Adipocyte (in vitro differentiated cells): ENCODE data around the gene RANBP1.

Experiments used
- DNase-seq: peaks from one replicate; pipeline ENCODE4 v3.0.0-alpha.2; 2015; ENCODE audit warnings: low read depth
- H3K27me3 ChIP-seq: replicated peaks from 2 replicates; pipeline ENCODE4 v1.7.0; 2013; ENCODE audit warnings: mild to moderate bottlenecking, low read length, moderate library complexity; ENCODE audit not compliant: control insufficient read depth, insufficient read depth
- H3K36me3 ChIP-seq: 2 replicates; pipeline ENCODE4 v1.7.0; 2013; ENCODE audit warnings: low read length, mild to moderate bottlenecking, moderate library complexity; ENCODE audit not compliant: control insufficient read depth, insufficient read depth, severe bottlenecking
- H3K4me1 ChIP-seq: 2 replicates; pipeline ENCODE4 v1.7.0; 2013; ENCODE audit warnings: mild to moderate bottlenecking, low read length, moderate library complexity; ENCODE audit not compliant: control insufficient read depth, insufficient read depth
- H3K4me3 ChIP-seq: 2 replicates; pipeline ENCODE4 v1.7.0; 2013; ENCODE audit warnings: mild to moderate bottlenecking, low read length, moderate library complexity
- H3K9ac ChIP-seq: 2 replicates; pipeline ENCODE4 v1.7.0; 2013; ENCODE audit warnings: mild to moderate bottlenecking, low read length, moderate library complexity
- H3K9me3 ChIP-seq: 2 replicates; pipeline ENCODE4 v1.7.0; 2013; ENCODE audit warnings: mild to moderate bottlenecking, low read length, moderate library complexity; ENCODE audit not compliant: control insufficient read depth

Gene RANBP1

DNA sequence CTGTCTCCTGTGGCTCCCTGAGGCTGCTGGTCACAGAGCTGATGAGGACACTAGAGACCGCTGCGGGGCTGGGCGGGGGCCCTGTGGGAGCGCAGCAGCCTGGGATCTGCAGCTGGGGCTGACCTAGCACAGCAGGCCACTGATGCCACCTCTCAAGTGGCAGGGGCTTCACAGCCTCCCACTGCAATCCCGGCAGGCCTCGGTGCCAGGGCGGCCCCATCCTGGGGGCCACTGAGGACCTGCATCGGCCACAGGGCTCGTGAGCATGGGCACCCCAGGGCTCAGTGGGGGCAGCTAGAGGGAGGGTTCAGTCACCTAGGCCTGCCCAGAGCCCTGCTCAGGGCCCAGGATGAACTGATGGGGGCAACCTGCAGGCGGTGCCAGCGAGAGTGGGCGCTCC lies 49.5 kb downstream of the RANBP1 start:
- Histone ChIP-seq H3K4me3 (no peak overlapping the region), H3K27me3 (peaks cover 39% of the 10 kb centered on the region), H3K9me3 (no peaks in the 10 kb centered on the region), H3K9ac (no peak overlapping the region), H3K4me1 (no peaks in the 10 kb centered on the region), H3K36me3 (no peaks in the 10 kb centered on the region)
- DNase-seq, result no peak

DNA sequence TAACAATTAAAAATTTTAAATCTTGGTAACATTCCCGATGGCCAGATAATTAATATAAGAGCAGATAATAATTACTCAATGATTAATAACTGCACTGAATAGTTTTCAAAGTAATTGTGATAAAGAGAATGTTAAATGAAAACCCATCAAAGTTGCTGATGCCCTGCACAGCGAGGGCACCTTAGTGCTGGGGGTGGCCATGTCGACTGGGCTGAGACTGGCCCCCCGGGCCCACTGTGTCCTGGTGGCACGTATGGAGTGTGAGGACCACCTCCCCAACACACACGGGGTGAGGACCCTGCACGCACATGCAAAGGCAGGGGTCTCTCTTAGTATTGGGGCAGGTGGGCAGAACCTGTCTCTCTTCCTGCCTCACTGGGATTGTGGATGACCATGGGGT lies 50.0 kb downstream of the RANBP1 start:
- Histone ChIP-seq H3K4me3 (no peak overlapping the region), H3K9me3 (no peaks in the 10 kb centered on the region), H3K27me3 (peaks cover 39% of the 10 kb centered on the region)

DNA sequence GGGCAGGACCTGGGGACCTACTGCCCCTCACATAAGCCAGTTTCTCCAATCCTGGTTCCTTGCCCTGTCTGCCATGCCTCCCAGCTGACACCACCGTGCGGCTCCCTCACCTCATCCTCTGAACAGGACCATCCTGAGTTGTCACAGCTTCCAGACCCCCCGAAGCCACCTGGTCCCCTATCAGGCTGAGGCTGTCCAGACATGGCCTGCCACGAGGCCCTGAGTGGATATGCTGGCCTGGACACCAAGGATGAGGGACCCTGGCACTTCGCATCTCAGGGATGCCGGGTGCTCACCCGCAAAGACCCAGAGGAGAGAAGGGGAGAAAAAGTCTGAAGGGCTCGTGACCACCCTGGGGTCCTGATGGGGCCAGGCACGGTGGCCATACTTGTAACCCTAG lies 50.8 kb downstream of the RANBP1 start:
- no peaks in the 10 kb centered on the region for H3K36me3 ChIP-seq

More for the DNA sequence above, 50.0 kb downstream of the RANBP1 start:
- no peak for DNase-seq
- Histone ChIP-seq H3K36me3 (no peaks in the 10 kb centered on the region), H3K9ac (no peak overlapping the region), H3K4me1 (no peaks in the 10 kb centered on the region)

DNA sequence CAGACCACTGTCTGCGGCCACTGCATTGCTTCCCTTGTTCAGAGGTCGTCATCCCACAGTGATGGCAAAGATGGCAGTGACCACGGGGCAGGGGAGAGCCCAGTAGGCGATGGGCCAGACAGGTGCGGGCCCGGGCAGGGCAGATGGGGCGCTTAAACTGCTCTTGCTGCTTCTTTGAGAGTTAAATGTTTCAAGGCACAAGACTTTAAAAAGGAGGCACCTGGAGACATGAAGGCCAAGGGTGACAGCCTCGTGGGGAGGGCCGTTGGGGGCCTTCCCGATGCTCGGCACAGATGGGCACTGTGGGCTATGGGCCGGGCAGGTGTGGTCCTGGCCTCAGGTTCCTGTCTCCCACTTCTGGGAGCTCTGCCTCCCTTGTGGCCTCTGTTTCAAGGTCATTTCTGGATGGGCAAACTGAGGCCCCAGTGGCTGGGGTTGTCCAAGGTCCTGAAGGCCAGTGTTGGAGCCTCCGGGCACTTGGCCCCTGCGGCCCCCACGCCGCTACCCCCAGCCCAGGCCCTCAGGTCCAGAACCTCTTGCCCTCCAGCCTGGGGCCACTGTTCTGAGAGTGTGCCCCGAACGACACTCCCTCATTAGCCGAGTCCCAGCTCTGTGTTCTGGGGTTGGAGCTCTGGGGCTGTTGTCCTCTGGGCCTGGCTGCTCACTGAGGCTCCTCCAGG lies 51.9 kb downstream of the RANBP1 start:
- Histone ChIP-seq H3K36me3 (no peaks in the 10 kb centered on the region), H3K9me3 (no peaks in the 10 kb centered on the region), H3K4me3 (no peak overlapping the region), H3K9ac (no peak overlapping the region), H3K27me3 (peaks cover 34% of the 10 kb centered on the region), H3K4me1 (no peaks in the 10 kb centered on the region)
- DNase-seq, result no peak

More for the DNA sequence above, 50.8 kb downstream of the RANBP1 start:
- peaks cover 34% of the 10 kb centered on the region for H3K27me3 ChIP-seq
- H3K4me1 ChIP-seq, result no peaks in the 10 kb centered on the region
- no peak for DNase-seq
- no peak overlapping the region for H3K4me3 ChIP-seq
- H3K9ac ChIP-seq, result no peak overlapping the region
- no peaks in the 10 kb centered on the region for H3K9me3 ChIP-seq

DNA sequence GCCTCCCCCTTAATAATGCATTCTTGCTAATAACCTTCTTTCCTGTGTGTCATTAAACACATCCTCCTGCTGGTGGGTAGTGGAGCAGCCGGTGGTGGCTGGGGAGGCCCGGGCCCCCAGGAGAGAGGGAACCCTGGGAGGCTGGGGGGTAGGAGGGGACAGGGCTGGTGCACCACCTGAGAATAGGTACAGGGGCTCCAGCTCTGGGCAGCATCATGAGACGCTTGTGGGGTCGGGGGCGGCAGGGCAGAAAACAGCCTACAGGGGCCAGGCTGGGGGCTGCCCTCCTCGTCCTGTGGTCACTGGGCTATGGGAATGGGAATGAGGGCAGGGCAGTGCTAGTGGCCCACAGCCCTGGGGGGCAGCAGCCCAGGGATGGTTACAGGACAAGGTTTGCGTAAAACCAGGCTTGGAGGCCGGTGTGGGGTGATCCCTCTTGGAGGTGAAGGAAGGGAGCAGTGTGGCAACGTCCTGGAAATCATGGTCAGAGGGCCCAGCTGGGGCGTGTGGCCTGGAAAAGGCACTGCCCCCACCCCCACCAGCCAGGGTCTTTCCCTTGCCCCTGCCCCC lies 53.4 kb downstream of the RANBP1 start:
- Histone ChIP-seq H3K36me3 (no peaks in the 10 kb centered on the region), H3K9ac (no peak overlapping the region), H3K9me3 (no peaks in the 10 kb centered on the region), H3K4me3 (no peak overlapping the region), H3K4me1 (no peaks in the 10 kb centered on the region), H3K27me3 (peaks cover 34% of the 10 kb centered on the region)
- DNase-seq, result no peak

DNA sequence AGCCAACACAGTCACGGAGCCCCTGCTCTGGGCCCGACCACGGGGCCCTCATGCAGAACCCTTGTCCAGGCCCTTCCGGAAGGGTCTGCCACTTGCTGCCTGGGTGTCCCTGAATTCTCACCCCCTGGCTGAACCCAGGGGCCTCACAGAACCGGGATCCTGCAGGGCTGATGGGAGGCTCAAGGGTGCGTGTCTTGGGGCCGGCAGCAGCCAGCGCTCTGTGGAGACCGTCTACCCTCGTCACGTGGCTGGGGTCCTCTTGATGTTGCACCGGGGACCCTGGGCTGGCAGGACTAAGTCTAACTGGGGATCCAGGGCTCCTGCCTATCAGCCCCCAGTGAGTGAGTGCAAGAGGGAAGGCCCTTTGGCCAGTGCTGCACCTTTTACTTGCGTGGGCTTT lies 54.3 kb downstream of the RANBP1 start:
- H3K36me3 ChIP-seq, result no peaks in the 10 kb centered on the region
- H3K9me3 ChIP-seq, result no peaks in the 10 kb centered on the region
- H3K27me3 ChIP-seq, result peaks cover 34% of the 10 kb centered on the region
- H3K9ac ChIP-seq, result no peak overlapping the region
- H3K4me1 ChIP-seq, result no peaks in the 10 kb centered on the region
- DNase-seq, result no peak
- H3K4me3 ChIP-seq, result no peak overlapping the region

DNA sequence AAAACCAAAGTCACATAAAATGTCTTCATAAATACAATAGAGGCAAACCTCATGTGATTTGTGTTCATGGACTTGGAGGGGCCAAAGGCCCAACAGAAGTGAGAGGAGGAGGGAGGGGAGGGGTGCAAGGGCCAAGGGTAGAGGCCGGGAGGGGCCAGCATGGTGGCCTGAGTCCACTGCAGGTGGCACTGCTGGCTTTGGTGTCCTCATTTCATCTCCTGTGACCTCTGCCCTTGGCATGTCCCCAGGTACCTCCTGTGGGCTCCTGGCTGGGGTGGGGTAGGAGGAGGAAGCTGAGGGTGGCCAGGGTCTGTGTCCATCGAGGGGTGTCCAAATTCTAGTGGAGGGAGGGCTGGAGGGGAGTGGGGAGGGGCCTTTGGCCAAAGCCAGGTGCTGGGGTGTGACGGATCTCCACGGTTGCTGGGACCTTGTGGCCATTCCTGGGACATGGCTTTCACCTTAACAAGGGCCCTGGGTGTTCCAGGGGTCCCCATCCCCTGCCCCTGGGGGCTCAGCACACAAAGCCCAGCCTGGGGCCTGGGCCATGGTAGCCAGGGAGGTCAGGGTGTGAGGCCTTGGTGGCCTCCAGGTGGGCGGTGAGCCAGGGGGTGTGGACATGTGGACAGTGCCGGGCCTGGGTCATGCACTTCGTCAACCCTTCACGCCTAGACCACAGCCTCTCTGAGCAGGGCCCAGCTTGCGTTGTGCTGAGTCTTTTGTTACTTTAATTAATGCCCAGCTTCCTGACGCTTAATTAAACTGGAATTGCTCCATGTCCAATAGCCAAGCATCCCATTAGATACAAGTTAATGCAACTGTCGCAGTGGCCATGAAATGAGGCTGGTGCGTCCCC lies 55.6 kb downstream of the RANBP1 start:
- Histone ChIP-seq H3K9me3 (no peaks in the 10 kb centered on the region), H3K27me3 (peaks cover 32% of the 10 kb centered on the region), H3K36me3 (no peaks in the 10 kb centered on the region), H3K9ac (no peak overlapping the region), H3K4me1 (no peaks in the 10 kb centered on the region), H3K4me3 (no peak overlapping the region)
- DNase-seq, result no peak

DNA sequence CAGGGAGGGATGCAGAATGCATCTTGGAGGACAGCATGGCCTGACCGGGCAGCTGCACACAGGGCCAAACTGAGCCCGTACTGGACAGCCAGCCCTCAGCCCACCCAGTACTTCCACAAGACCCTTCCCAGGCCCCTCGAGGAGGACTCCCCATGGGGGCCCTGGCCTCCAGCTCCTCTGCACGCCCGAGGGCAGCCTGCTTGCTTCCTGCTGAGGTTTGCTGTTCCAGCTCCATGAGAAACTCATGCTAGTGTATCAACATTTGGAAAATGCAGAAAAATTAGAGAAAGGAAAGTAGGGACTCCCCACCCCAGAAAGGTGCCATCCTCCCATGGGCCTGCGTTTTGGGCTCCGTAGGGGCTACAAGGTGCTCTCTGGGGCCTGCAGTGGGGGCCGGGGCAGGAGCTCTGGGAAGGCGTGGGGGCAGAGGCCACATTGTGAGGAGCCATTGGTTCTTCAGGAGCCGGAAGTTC lies 56.3 kb downstream of the RANBP1 start:
- no peak overlapping the region for H3K9ac ChIP-seq
- DNase-seq, result no peak
- H3K36me3 ChIP-seq, result no peaks in the 10 kb centered on the region
- H3K9me3 ChIP-seq, result no peaks in the 10 kb centered on the region
- H3K4me1 ChIP-seq, result no peaks in the 10 kb centered on the region
- H3K27me3 ChIP-seq, result peaks cover 32% of the 10 kb centered on the region
- no peak overlapping the region for H3K4me3 ChIP-seq

DNA sequence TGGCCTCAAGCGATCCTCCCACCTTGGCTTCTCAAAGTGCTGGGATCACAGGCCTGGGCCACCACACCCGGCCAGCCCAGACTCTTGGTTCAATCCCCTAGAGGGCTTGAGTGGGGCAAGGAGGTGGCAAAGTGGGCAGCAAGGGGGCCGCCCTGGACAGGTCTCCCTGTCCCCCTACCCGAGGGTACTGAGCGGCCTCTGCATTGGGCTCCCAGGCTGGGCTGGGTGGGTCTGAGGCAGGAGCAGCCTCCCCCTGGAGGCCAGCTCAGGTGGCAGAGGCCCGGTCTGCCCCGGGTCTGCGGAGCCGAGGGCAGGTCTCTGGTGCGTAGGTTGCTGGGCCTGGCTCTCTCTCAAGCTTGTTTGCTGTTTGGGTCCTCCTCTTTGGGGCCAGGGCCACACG lies 57.3 kb downstream of the RANBP1 start:
- no peaks in the 10 kb centered on the region for H3K4me1 ChIP-seq
- H3K4me3 ChIP-seq, result no peak overlapping the region
- no peaks in the 10 kb centered on the region for H3K36me3 ChIP-seq
- DNase-seq, result no peak
- peaks cover 37% of the 10 kb centered on the region for H3K27me3 ChIP-seq
- no peak overlapping the region for H3K9ac ChIP-seq
- H3K9me3 ChIP-seq, result no peaks in the 10 kb centered on the region

DNA sequence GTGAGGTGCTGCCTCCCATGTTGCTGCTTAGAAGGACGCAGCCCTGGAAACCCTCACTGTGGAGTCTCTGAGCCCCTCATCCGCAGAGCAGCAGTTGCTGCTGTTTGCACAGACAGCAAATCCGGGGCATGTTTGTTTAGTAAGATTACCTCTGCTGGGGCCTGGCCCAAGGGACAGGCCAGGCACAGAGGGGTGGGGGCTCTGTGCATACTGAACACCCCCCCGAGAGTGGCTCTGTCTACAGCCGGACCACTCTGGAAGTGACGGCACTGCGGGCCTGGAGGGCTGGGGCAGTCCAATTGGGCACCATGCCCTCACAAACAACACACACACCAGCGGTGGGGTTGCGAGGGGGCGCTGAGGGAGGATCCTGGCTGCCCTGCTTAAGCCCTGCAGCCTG lies 57.9 kb downstream of the RANBP1 start:
- Histone ChIP-seq H3K27me3 (peaks cover 37% of the 10 kb centered on the region), H3K9ac (no peak overlapping the region), H3K36me3 (no peaks in the 10 kb centered on the region), H3K4me3 (no peak overlapping the region), H3K4me1 (no peaks in the 10 kb centered on the region), H3K9me3 (no peaks in the 10 kb centered on the region)
- DNase-seq, result no peak

DNA sequence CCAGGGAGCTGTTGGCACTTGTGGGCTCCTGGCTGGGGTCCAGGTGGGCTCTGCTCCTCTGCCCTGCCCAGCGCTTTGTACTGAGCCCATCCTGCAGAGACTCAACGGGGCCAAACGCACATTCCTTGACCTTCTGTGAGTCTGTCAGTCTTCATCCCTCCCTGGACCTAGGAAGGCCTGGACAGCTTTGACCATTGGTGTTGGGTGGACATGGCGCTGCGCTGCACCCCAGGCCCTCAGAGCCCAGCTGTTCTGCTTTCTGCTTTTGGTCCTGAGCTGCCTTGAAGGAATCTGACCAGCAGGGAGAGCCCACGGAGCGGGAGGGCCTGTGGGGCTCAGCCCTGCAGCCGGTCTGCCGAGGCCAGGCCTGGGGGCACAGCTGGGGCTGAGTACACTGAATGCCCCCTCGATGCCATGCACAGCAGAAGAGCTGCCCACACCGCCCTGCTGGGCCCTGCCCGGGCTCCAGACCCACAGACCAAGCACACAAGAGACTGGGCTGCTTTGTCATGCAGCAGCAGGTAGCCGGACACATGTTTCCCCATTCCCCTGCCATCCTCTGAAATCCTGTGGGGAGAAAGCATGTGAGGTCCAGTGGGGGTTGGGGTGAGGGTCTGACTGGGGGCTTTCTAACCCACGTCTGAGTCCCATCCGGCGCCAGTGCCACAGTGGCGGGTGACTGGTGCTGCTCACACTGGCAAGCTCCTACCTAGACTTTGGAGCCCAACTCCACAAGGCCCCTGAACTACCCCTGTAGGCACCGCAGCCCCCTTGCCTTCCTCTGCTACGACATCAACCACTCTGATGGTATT lies 59.1 kb downstream of the RANBP1 start:
- Histone ChIP-seq H3K4me3 (no peak overlapping the region), H3K27me3 (peaks cover 36% of the 10 kb centered on the region), H3K36me3 (no peaks in the 10 kb centered on the region), H3K4me1 (no peaks in the 10 kb centered on the region), H3K9ac (no peak overlapping the region), H3K9me3 (no peaks in the 10 kb centered on the region)
- DNase-seq, result peak; percentile 31
